Measurements from ENCODE around the gene DDX60. TPM values are rescaled to one million over a fixed set of nuclear protein-coding genes. Genes with fewer than 3 reads are reported as not detected.

DDX60 gene
- total and polyA plus RNA-seq, 4 experiments from 2014 or later, result 25.7 to 33.9 (median 31.9) TPM

DNA sequence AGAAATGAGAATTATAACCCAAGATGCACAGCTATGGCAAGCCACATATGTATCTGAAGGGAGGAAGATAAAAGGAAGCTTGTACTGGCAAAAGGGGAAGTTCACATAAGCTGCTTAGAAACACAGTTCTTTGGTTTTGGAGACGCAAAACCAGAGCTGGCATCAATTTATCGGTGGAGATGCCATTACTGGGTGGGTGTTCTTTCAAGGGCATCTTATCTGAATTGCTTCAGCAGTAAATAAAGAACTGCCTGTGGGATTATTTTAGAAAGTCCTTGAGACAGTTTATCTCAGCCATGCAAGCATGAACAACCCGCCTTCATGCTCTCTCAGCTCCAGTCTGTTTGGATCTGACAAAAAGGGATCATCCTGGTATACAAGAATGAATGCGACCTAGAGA, 60.8 kb downstream of the DDX60 start:
- no peak for DNase-seq
- H3K9me3 Mint-ChIP-seq, result peaks cover 0 to 3% (median 0%) of the 10 kb centered on the region in 8 donors
- intact Hi-C loops (cut with micrococcal nuclease), result no loop called here
- Histone ChIP-seq H3K27ac (ENCODE audit: low read depth, low read length) (no peak overlapping the region), H3K36me3 (ENCODE audit: insufficient read depth, low read length) (peaks cover 19% of the 10 kb centered on the region), H3K27me3 (ENCODE audit: insufficient read depth, low read length) (no peaks in the 10 kb centered on the region), H3K4me3 (ENCODE audit: low read length in 2 of 2) (no peak overlapping the region), H3K4me1 (ENCODE audit: insufficient read depth, low read length) (no peaks in the 10 kb centered on the region), H3K9me3 (ENCODE audit: control insufficient read depth in 1 of 2, low read length in 2 of 2) (no peaks in the 10 kb centered on the region)
- no peak overlapping the region for H3K4me3 Mint-ChIP-seq
- H3K36me3 Mint-ChIP-seq, result peaks cover 68 to 70% of the 10 kb centered on the region in 2 donors
- H3K27me3 Mint-ChIP-seq, result no peaks in the 10 kb centered on the region
- H3K27ac Mint-ChIP-seq, result peak overlapping the region in 1 of 7 donors; percentile 26
- POLR2A ChIA-PET (ENCODE audit: partially characterized antibody), result no interaction called here
- CTCF ChIA-PET (ENCODE audit: partially characterized antibody), result no interaction called here
- peaks cover 0 to 2% (median under 1%) of the 10 kb centered on the region in 4 donors for H3K4me1 Mint-ChIP-seq

DNA sequence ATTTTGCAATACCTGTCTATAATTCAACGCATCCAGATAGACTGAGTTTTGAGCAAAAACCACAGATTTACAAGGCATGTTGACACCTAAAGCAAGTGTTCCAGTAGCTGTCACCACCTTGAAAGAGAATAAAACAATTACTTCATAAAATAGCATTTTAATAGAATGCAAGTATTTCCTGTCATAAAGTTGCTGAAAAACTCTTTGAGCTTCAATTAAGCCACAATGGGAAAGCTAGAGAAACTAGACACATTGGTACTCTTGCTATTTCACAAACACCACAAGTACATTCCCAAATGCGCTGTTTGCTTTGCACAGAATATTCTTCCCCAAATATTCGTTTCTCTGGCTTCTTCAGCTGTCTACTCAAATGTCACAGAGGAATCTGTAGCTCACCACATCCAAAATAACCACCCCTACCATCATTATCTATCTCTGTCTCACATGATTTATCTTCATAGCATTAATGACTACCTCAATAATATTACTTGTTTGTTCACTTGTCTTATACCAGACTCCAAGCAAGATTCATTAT, 70.3 kb downstream of the DDX60 start:
- intact Hi-C loops (cut with micrococcal nuclease), result no loop called here
- Histone ChIP-seq H3K36me3 (ENCODE audit: insufficient read depth, low read length) (peaks cover 17% of the 10 kb centered on the region), H3K4me1 (ENCODE audit: insufficient read depth, low read length) (no peaks in the 10 kb centered on the region), H3K4me3 (ENCODE audit: low read length in 2 of 2) (no peak overlapping the region), H3K9me3 (ENCODE audit: control insufficient read depth in 1 of 2, low read length in 2 of 2) (no peaks in the 10 kb centered on the region), H3K27ac (ENCODE audit: low read depth, low read length) (no peak overlapping the region), H3K27me3 (ENCODE audit: insufficient read depth, low read length) (no peaks in the 10 kb centered on the region)
- POLR2A ChIA-PET (ENCODE audit: partially characterized antibody), result no interaction called here
- CTCF ChIA-PET (ENCODE audit: partially characterized antibody), result no interaction called here
- H3K9me3 Mint-ChIP-seq, result peaks cover 0 to 12% (median 4%) of the 10 kb centered on the region in 8 donors
- DNase-seq, result no peak
- H3K4me3 Mint-ChIP-seq, result no peak overlapping the region
- peaks cover 0 to 5% (median under 1%) of the 10 kb centered on the region in 4 donors for H3K4me1 Mint-ChIP-seq
- no peaks in the 10 kb centered on the region for H3K27me3 Mint-ChIP-seq
- H3K36me3 Mint-ChIP-seq, result peaks cover 71 to 76% of the 10 kb centered on the region in 2 donors
- H3K27ac Mint-ChIP-seq, result no peak overlapping the region

DNA sequence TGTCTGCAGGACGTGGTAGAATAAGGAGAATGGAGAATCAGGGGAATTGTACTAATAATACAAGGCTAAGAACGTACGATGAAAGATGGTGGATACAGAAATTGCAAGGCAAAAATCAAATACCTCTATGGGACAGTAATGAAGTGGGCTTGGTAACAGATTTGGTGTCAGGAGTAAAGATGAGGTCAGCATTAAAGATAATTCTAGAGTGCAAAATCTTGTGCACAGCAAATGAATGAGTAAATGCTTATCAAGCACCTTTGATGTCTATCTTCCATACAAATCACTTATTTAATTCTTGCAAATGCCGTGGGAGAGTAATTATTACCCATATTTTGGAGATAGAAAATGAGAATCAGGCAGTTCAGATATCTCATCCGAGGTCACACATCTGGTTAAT, 70.9 kb downstream of the DDX60 start:
- no peak overlapping the region for H3K27ac Mint-ChIP-seq
- peaks cover 4 to 19% (median 9%) of the 10 kb centered on the region in 8 donors for H3K9me3 Mint-ChIP-seq
- H3K36me3 ChIP-seq (ENCODE audit: insufficient read depth, low read length), result peaks cover 15% of the 10 kb centered on the region
- intact Hi-C loops (cut with micrococcal nuclease), result no loop called here
- no peaks in the 10 kb centered on the region for H3K27me3 Mint-ChIP-seq
- peaks cover 0 to 5% (median 3%) of the 10 kb centered on the region in 4 donors for H3K4me1 Mint-ChIP-seq
- peaks cover 73 to 78% of the 10 kb centered on the region in 2 donors for H3K36me3 Mint-ChIP-seq
- H3K4me1 ChIP-seq (ENCODE audit: insufficient read depth, low read length), result no peaks in the 10 kb centered on the region
- no peak for DNase-seq
- POLR2A ChIA-PET (ENCODE audit: partially characterized antibody), result no interaction called here
- H3K9me3 ChIP-seq (ENCODE audit: control insufficient read depth in 1 of 2, low read length in 2 of 2), result no peaks in the 10 kb centered on the region
- no peak overlapping the region for H3K27ac ChIP-seq (ENCODE audit: low read depth, low read length)
- no peaks in the 10 kb centered on the region for H3K27me3 ChIP-seq (ENCODE audit: insufficient read depth, low read length)
- CTCF ChIA-PET (ENCODE audit: partially characterized antibody), result no interaction called here
- H3K4me3 Mint-ChIP-seq, result no peak overlapping the region
- no peak overlapping the region for H3K4me3 ChIP-seq (ENCODE audit: low read length in 2 of 2)

DNA sequence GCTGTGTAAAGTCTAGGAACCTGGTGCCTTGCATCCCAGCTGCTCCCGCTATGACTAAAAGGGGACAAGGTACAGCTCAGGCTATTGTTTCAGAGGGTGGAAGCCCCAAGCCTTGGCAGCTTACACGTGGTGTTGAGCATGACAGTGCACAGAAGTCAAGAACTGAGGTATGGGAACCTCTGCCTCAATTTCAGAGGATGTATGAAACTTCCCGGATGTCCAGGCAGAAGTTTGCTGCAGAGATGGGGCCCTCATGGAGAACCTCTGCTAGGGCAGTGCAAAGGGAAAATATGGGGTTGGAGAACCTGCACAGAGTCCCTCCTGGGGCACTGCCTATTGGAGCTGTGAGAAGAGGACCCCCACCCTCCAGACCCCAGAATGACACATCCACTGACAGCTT, 76.6 kb downstream of the DDX60 start:
- intact Hi-C loops (cut with micrococcal nuclease), result no loop called here
- no peak overlapping the region for H3K4me3 Mint-ChIP-seq
- H3K27ac Mint-ChIP-seq, result no peak overlapping the region
- no peak overlapping the region for H3K4me3 ChIP-seq (ENCODE audit: low read length in 2 of 2)
- POLR2A ChIA-PET (ENCODE audit: partially characterized antibody), result no interaction called here
- H3K4me1 ChIP-seq (ENCODE audit: insufficient read depth, low read length), result no peaks in the 10 kb centered on the region
- H3K9me3 ChIP-seq (ENCODE audit: control insufficient read depth in 1 of 2, low read length in 2 of 2), result peaks cover 0 to 5% of the 10 kb centered on the region in 2 donors
- no peaks in the 10 kb centered on the region for H3K27me3 ChIP-seq (ENCODE audit: insufficient read depth, low read length)
- H3K27me3 Mint-ChIP-seq, result no peaks in the 10 kb centered on the region
- peaks cover 76 to 79% of the 10 kb centered on the region in 2 donors for H3K36me3 Mint-ChIP-seq
- peaks cover 15% of the 10 kb centered on the region for H3K36me3 ChIP-seq (ENCODE audit: insufficient read depth, low read length)
- CTCF ChIA-PET (ENCODE audit: partially characterized antibody), result no interaction called here
- no peak overlapping the region for H3K27ac ChIP-seq (ENCODE audit: low read depth, low read length)
- peaks cover 7 to 36% (median 15%) of the 10 kb centered on the region in 8 donors for H3K9me3 Mint-ChIP-seq
- peaks cover 11 to 17% (median 13%) of the 10 kb centered on the region in 4 donors for H3K4me1 Mint-ChIP-seq
- no peak for DNase-seq

DNA sequence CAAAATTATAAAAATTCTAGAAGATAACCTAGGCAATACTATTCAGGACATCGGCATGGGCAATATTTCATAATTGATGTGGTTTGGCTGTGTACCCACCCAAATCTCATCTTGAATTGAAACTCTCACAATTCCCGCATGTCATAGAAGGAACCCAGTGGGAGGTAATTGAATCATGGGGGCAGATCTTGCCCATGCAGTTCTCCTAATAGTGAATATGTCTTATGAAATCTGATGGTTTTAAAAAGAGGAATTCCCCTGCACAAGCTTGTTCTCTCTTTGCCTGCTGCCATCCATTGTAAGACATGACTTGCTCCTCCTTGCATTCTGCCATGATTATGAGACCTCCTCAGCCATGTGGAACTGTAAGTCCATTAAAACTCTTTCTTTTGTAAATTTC, 77.7 kb downstream of the DDX60 start:
- peaks cover 20% of the 10 kb centered on the region for H3K36me3 ChIP-seq (ENCODE audit: insufficient read depth, low read length)
- no peaks in the 10 kb centered on the region for H3K4me1 ChIP-seq (ENCODE audit: insufficient read depth, low read length)
- Mint-ChIP-seq H3K36me3 (peaks cover 72 to 75% of the 10 kb centered on the region in 2 donors), H3K9me3 (peaks cover 5 to 36% (median 15%) of the 10 kb centered on the region in 8 donors), H3K27me3 (no peaks in the 10 kb centered on the region), H3K27ac (no peak overlapping the region), H3K4me3 (no peak overlapping the region), H3K4me1 (peaks cover 11 to 17% (median 11%) of the 10 kb centered on the region in 4 donors)
- DNase-seq, result no peak
- H3K4me3 ChIP-seq (ENCODE audit: low read length in 2 of 2), result no peak overlapping the region
- CTCF ChIA-PET (ENCODE audit: partially characterized antibody), result no interaction called here
- no peaks in the 10 kb centered on the region for H3K27me3 ChIP-seq (ENCODE audit: insufficient read depth, low read length)
- H3K9me3 ChIP-seq (ENCODE audit: control insufficient read depth in 1 of 2, low read length in 2 of 2), result peaks cover 0 to 5% of the 10 kb centered on the region in 2 donors
- H3K27ac ChIP-seq (ENCODE audit: low read depth, low read length), result no peak overlapping the region
- POLR2A ChIA-PET (ENCODE audit: partially characterized antibody), result no interaction called here
- intact Hi-C loops (cut with micrococcal nuclease), result no loop called here

DNA sequence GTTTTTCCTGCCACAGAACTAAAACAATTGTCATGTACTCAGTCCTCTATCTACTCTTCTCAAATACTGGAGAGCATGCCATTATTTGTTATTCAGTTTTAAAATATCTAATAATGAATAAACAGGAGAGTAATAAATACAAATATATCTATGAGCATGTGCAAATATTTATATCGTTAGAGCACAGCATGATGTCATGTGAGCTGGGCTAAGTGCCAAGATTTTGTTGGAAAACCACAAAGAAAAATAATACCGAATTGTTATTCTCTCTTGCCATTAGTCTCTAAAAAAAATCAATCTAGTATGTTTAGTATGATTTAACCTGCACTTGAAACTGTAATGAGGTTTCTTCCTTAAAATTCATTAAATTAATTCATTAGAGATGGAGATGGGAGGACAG, 97.3 kb downstream of the DDX60 start:
- Mint-ChIP-seq H3K4me3 (no peak overlapping the region), H3K27me3 (no peaks in the 10 kb centered on the region), H3K4me1 (peaks cover 0 to 10% (median 4%) of the 10 kb centered on the region in 4 donors), H3K27ac (peak overlapping the region in 1 of 7 donors; percentile 69), H3K9me3 (peaks cover 0 to 7% (median 2%) of the 10 kb centered on the region in 8 donors), H3K36me3 (peaks cover 82% of the 10 kb centered on the region in 2 donors)
- intact Hi-C loops (cut with micrococcal nuclease), result no loop called here
- H3K36me3 ChIP-seq (ENCODE audit: insufficient read depth, low read length), result peaks cover 13% of the 10 kb centered on the region
- DNase-seq, result no peak
- no peak overlapping the region for H3K27ac ChIP-seq (ENCODE audit: low read depth, low read length)
- no peaks in the 10 kb centered on the region for H3K9me3 ChIP-seq (ENCODE audit: control insufficient read depth in 1 of 2, low read length in 2 of 2)
- no peaks in the 10 kb centered on the region for H3K27me3 ChIP-seq (ENCODE audit: insufficient read depth, low read length)
- no peak overlapping the region for H3K4me3 ChIP-seq (ENCODE audit: low read length in 2 of 2)
- ChIA-PET CTCF (ENCODE audit: partially characterized antibody) (no interaction called here), POLR2A (ENCODE audit: partially characterized antibody) (no interaction called here)
- H3K4me1 ChIP-seq (ENCODE audit: insufficient read depth, low read length), result no peaks in the 10 kb centered on the region

DNA sequence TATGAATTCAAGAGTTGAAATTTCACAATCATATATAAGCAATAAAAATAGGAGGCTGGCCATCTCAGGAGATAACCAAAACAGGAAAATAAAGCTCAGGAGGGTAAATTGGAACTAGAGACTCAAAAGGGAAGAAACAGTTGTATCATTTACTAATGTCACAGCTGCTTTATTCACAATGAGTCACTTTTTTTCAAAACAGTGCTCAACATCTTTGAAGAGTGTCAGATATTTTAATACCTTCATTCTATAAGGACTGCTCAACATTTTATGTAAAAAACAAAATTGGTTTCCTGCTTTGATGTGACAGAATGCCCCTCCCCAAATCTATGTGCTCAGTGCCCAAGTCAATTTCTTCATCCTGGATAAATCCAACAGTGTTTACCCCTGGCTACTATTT, 97.7 kb downstream of the DDX60 start:
- intact Hi-C loops (cut with micrococcal nuclease), result no loop called here
- H3K9me3 Mint-ChIP-seq, result peaks cover 0 to 7% (median 2%) of the 10 kb centered on the region in 8 donors
- ChIA-PET CTCF (ENCODE audit: partially characterized antibody) (no interaction called here), POLR2A (ENCODE audit: partially characterized antibody) (no interaction called here)
- peaks cover 82 to 86% of the 10 kb centered on the region in 2 donors for H3K36me3 Mint-ChIP-seq
- H3K27me3 Mint-ChIP-seq, result no peaks in the 10 kb centered on the region
- H3K27ac Mint-ChIP-seq, result peak overlapping the region in 3 of 7 donors; percentile 37 to 69 (median 59)
- peaks cover 0 to 10% (median 4%) of the 10 kb centered on the region in 4 donors for H3K4me1 Mint-ChIP-seq
- Histone ChIP-seq H3K9me3 (ENCODE audit: control insufficient read depth in 1 of 2, low read length in 2 of 2) (no peaks in the 10 kb centered on the region), H3K27me3 (ENCODE audit: insufficient read depth, low read length) (no peaks in the 10 kb centered on the region), H3K36me3 (ENCODE audit: insufficient read depth, low read length) (peaks cover 13% of the 10 kb centered on the region), H3K4me3 (ENCODE audit: low read length in 2 of 2) (no peak overlapping the region), H3K4me1 (ENCODE audit: insufficient read depth, low read length) (no peaks in the 10 kb centered on the region), H3K27ac (ENCODE audit: low read depth, low read length) (no peak overlapping the region)
- H3K4me3 Mint-ChIP-seq, result no peak overlapping the region
- no peak for DNase-seq
